GM21423 (cell line): ENCODE results near the gene HYDIN.
"Not testable (repeated sequence)": the region's sequence is repeated elsewhere in the genome, so short reads cannot be mapped to it uniquely, and the experiment has no call there.

Source experiments
- ATAC-seq: cut with Tn5 transposase; IDR thresholded peaks from one replicate; pipeline ENCODE4 v1.9.1; 2021; ENCODE audit warnings: mild to moderate bottlenecking, moderate library complexity; ENCODE audit not compliant: unreplicated experiment

The HYDIN gene

GRCh38 chr16:70882311-70882710, 348.2 kb downstream of the HYDIN start:
- not testable (repeated sequence) for ATAC-seq

- ATAC-seq, result not testable (repeated sequence)
Observed at GRCh38 chr16:70877895-70878294, 352.6 kb downstream of the HYDIN start.

- not testable (repeated sequence) for ATAC-seq
Observed at GRCh38 chr16:70876442-70876841, 354.1 kb downstream of the HYDIN start.

- not testable (repeated sequence) for ATAC-seq
Observed at GRCh38 chr16:70864698-70865097, 365.8 kb downstream of the HYDIN start.

- not testable (repeated sequence) for ATAC-seq
Observed at GRCh38 chr16:70861996-70862395, 368.5 kb downstream of the HYDIN start.

GRCh38 chr16:70851299-70851698, 379.2 kb downstream of the HYDIN start:
- ATAC-seq, result not testable (repeated sequence)

- ATAC-seq, result not testable (repeated sequence)
Observed at GRCh38 chr16:70823498-70824118, 406.9 kb downstream of the HYDIN start.

- not testable (repeated sequence) for ATAC-seq
Observed at GRCh38 chr16:70822734-70823133, 407.8 kb downstream of the HYDIN start.

- ATAC-seq, result not testable (repeated sequence)
Observed at GRCh38 chr16:70818088-70818487, 412.4 kb downstream of the HYDIN start.

GRCh38 chr16:70809392-70810060, 421.0 kb downstream of the HYDIN start:
- ATAC-seq, result peak; percentile 48

GRCh38 chr16:70808371-70808770, 422.2 kb downstream of the HYDIN start:
- no peak for ATAC-seq

GRCh38 chr16:70805787-70806186, 424.7 kb downstream of the HYDIN start:
- ATAC-seq, result no peak

- ATAC-seq, result no peak
Observed at GRCh38 chr16:70805380-70805779, 425.1 kb downstream of the HYDIN start.

GRCh38 chr16:70804734-70805169, 425.8 kb downstream of the HYDIN start:
- no peak for ATAC-seq

GRCh38 chr16:70804153-70804733, 426.3 kb downstream of the HYDIN start:
- ATAC-seq, result no peak

- ATAC-seq, result no peak
Observed at GRCh38 chr16:70803319-70803718, 427.2 kb downstream of the HYDIN start.

GRCh38 chr16:70801611-70802010, 428.9 kb downstream of the HYDIN start:
- ATAC-seq, result no peak

GRCh38 chr16:70800781-70801480, 429.6 kb downstream of the HYDIN start, which contains the start of gene VAC14:
TSS of gene VAC14 (minus strand) at chr16:70801158. CDS start at chr16:70800900, 258 bp downstream.
- ATAC-seq, result peak; percentile 92

GRCh38 chr16:70800311-70800710, 430.2 kb downstream of the HYDIN start:
- ATAC-seq, result no peak

GRCh38 chr16:70796301-70796700, 434.2 kb downstream of the HYDIN start:
- ATAC-seq, result no peak

GRCh38 chr16:70795296-70795912, 435.1 kb downstream of the HYDIN start:
- no peak for ATAC-seq
